CD8-positive, alpha-beta memory T cell (primary cell): ENCODE measurements around the gene HS3ST3A1. TPM values are rescaled to one million over a fixed set of nuclear protein-coding genes. Genes with fewer than 3 reads are reported as not detected.

ENCODE experiments used
- CTCF ChIA-PET: fragments of 350-600 bp; sonication (Branson Sonifier 250); formaldehyde crosslinking; loops from one replicate; lab custom pipeline; 2021; ENCODE audit warnings: antibody characterized with exemption; lab: Charles Lee
- POLR2A ChIA-PET: fragments of 350-600 bp; sonication (Branson Sonifier 250); formaldehyde crosslinking; loops from one replicate; lab custom pipeline; 2021; ENCODE audit warnings: antibody characterized with exemption; lab: Charles Lee
- DNase-seq, 5 donors: peaks; one replicate each; pipeline versions ENCODE4 v3.0.0 to v3.0.0-alpha.2; 2020 to 2022; ENCODE audit warnings: mixed read lengths in 1 of 5
- H3K27ac ChIP-seq: one replicate; pipeline ENCODE4 v1.7.0; 2013; ENCODE audit warnings: low read depth, mild to moderate bottlenecking, low read length, moderate library complexity
- H3K27me3 ChIP-seq: 2 replicates; pipeline ENCODE4 v1.7.0; 2013; ENCODE audit warnings: low read length, mild to moderate bottlenecking; ENCODE audit not compliant: insufficient read depth, poor library complexity, severe bottlenecking
- H3K36me3 ChIP-seq: 2 replicates; pipeline ENCODE4 v1.7.0; 2013; ENCODE audit warnings: mild to moderate bottlenecking, low read length, moderate library complexity; ENCODE audit not compliant: insufficient read depth
- H3K4me1 ChIP-seq: 2 replicates; pipeline ENCODE4 v1.7.0; 2013; ENCODE audit warnings: mild to moderate bottlenecking, low read length, moderate library complexity; ENCODE audit not compliant: insufficient read depth
- H3K4me3 ChIP-seq: 2 replicates; pipeline ENCODE4 v1.7.0; 2013; ENCODE audit warnings: mild to moderate bottlenecking, low read length
- H3K9me3 ChIP-seq: 2 replicates; pipeline ENCODE4 v1.7.0; 2013; ENCODE audit warnings: mild to moderate bottlenecking, low read length
- H3K27ac Mint-ChIP-seq, 8 donors: one replicate each; pipeline ENCODE4 v1.8.0; 2020 to 2021; ENCODE audit warnings: mixed read lengths in 8 of 8, mild to moderate bottlenecking in 6 of 8, inconsistent platforms in 3 of 8, moderate library complexity in 3 of 8
- H3K27me3 Mint-ChIP-seq, 2 donors: one replicate each; pipeline ENCODE4 v1.8.0; 2020 to 2021; ENCODE audit warnings: mixed read lengths in 2 of 2, mild to moderate bottlenecking in 1 of 2, moderate library complexity in 1 of 2
- H3K36me3 Mint-ChIP-seq, 3 donors: one replicate each; pipeline ENCODE4 v1.8.0; 2020 to 2021; ENCODE audit warnings: mixed read lengths in 3 of 3, inconsistent platforms in 1 of 3, mild to moderate bottlenecking in 1 of 3
- H3K4me1 Mint-ChIP-seq, 3 donors: one replicate each; pipeline ENCODE4 v1.8.0; 2020 to 2021; ENCODE audit warnings: mixed read lengths in 3 of 3, inconsistent platforms in 1 of 3, mild to moderate bottlenecking in 1 of 3
- H3K4me3 Mint-ChIP-seq, 7 donors: one replicate each; pipeline ENCODE4 v1.8.0; 2020 to 2021; ENCODE audit warnings: mixed read lengths in 7 of 7, mild to moderate bottlenecking in 6 of 7, moderate library complexity in 4 of 7, inconsistent platforms in 2 of 7
- H3K9me3 Mint-ChIP-seq, 5 donors: one replicate each; pipeline ENCODE4 v1.8.0; 2020 to 2022; ENCODE audit warnings: mixed read lengths in 5 of 5, mild to moderate bottlenecking in 3 of 5, moderate library complexity in 2 of 5, inconsistent platforms in 1 of 5
- polyA plus RNA-seq: library from polyadenylated mRNA; unstranded; fragments of 300-500 nt; fragmentation: Illumina TruSeq; gene quantifications from one replicate; pipeline ENCODE4 v1.2.3, GENCODE V29; 2021
- total RNA-seq, 2 experiments: library from RNA; stranded (reverse); gene quantifications; one replicate each; pipeline ENCODE4 v1.2.3, GENCODE V29; 2021

Gene HS3ST3A1
- total and polyA plus RNA-seq, 3 experiments from 2014 or later = 2.5 TPM; not detected in 2

- H3K9me3 ChIP-seq = no peaks in the 10 kb centered on the region
- Mint-ChIP-seq H3K27me3 (peaks cover 4 to 23% of the 10 kb centered on the region in 2 donors), H3K9me3 (peaks cover 0 to 2% (median 0%) of the 10 kb centered on the region in 5 donors), H3K4me3 (no peak overlapping the region), H3K4me1 (no peaks in the 10 kb centered on the region), H3K27ac (no peak overlapping the region), H3K36me3 (no peaks in the 10 kb centered on the region)
- H3K36me3 ChIP-seq = no peaks in the 10 kb centered on the region
- ChIA-PET POLR2A (no interaction called here), CTCF (no interaction called here)
- no peaks in the 10 kb centered on the region for H3K27me3 ChIP-seq
- H3K4me1 ChIP-seq = no peaks in the 10 kb centered on the region
- DNase-seq = no peak
- no peak overlapping the region for H3K27ac ChIP-seq
- H3K4me3 ChIP-seq = no peak overlapping the region
These were observed 20.9 kb downstream of the HS3ST3A1 start for GRCh38 chr17:13580790-13581189.

- Histone ChIP-seq H3K9me3 (no peaks in the 10 kb centered on the region), H3K27me3 (no peaks in the 10 kb centered on the region), H3K4me3 (no peak overlapping the region), H3K27ac (no peak overlapping the region), H3K4me1 (no peaks in the 10 kb centered on the region), H3K36me3 (no peaks in the 10 kb centered on the region)
- no peaks in the 10 kb centered on the region for H3K36me3 Mint-ChIP-seq
- H3K27me3 Mint-ChIP-seq = peaks cover 7 to 46% of the 10 kb centered on the region in 2 donors
- POLR2A ChIA-PET = no interaction called here
- DNase-seq = no peak
- no peak overlapping the region for H3K27ac Mint-ChIP-seq
- H3K9me3 Mint-ChIP-seq = peaks cover 0 to 2% (median 0%) of the 10 kb centered on the region in 5 donors
- CTCF ChIA-PET = interaction anchor here (1.2 kb wide), 1 partner anchor 26 kb away, joined by 4 read pairs; no protein-coding TSS in a partner anchor
- H3K4me1 Mint-ChIP-seq = no peaks in the 10 kb centered on the region
- no peak overlapping the region for H3K4me3 Mint-ChIP-seq
These were observed 24.8 kb downstream of the HS3ST3A1 start for GRCh38 chr17:13576661-13577526.

- H3K9me3 ChIP-seq = no peaks in the 10 kb centered on the region
- ChIA-PET CTCF (no interaction called here), POLR2A (no interaction called here)
- Mint-ChIP-seq H3K27me3 (peaks cover 10 to 54% of the 10 kb centered on the region in 2 donors), H3K4me3 (no peak overlapping the region), H3K36me3 (no peaks in the 10 kb centered on the region), H3K27ac (no peak overlapping the region), H3K4me1 (no peaks in the 10 kb centered on the region), H3K9me3 (peaks cover 0 to 2% (median 0%) of the 10 kb centered on the region in 5 donors)
- no peak overlapping the region for H3K4me3 ChIP-seq
- no peak for DNase-seq
- H3K27me3 ChIP-seq = no peaks in the 10 kb centered on the region
- no peaks in the 10 kb centered on the region for H3K4me1 ChIP-seq
- no peak overlapping the region for H3K27ac ChIP-seq
- no peaks in the 10 kb centered on the region for H3K36me3 ChIP-seq
These were observed 25.8 kb downstream of the HS3ST3A1 start for GRCh38 chr17:13575922-13576419.

- H3K36me3 ChIP-seq = no peaks in the 10 kb centered on the region
- no peak overlapping the region for H3K4me3 Mint-ChIP-seq
- POLR2A ChIA-PET = no interaction called here
- CTCF ChIA-PET = no interaction called here
- H3K27ac Mint-ChIP-seq = no peak overlapping the region
- peaks cover 0 to 2% (median 0%) of the 10 kb centered on the region in 5 donors for H3K9me3 Mint-ChIP-seq
- no peaks in the 10 kb centered on the region for H3K4me1 ChIP-seq
- no peaks in the 10 kb centered on the region for H3K9me3 ChIP-seq
- H3K4me1 Mint-ChIP-seq = no peaks in the 10 kb centered on the region
- H3K27ac ChIP-seq = no peak overlapping the region
- H3K4me3 ChIP-seq = no peak overlapping the region
- peaks cover 11 to 57% of the 10 kb centered on the region in 2 donors for H3K27me3 Mint-ChIP-seq
- DNase-seq = no peak
- no peaks in the 10 kb centered on the region for H3K36me3 Mint-ChIP-seq
- no peaks in the 10 kb centered on the region for H3K27me3 ChIP-seq
These were observed 26.3 kb downstream of the HS3ST3A1 start for GRCh38 chr17:13575466-13575865.

GRCh38 chr17:13572581-13572980 is 29.1 kb downstream of the HS3ST3A1 start:
- Mint-ChIP-seq H3K27me3 (peaks cover 11 to 61% of the 10 kb centered on the region in 2 donors), H3K4me3 (no peak overlapping the region), H3K9me3 (peaks cover 0 to 2% (median 0%) of the 10 kb centered on the region in 5 donors), H3K36me3 (no peaks in the 10 kb centered on the region), H3K4me1 (peaks cover 0 to under 1% (median 0%) of the 10 kb centered on the region in 3 donors), H3K27ac (no peak overlapping the region)
- no peak overlapping the region for H3K27ac ChIP-seq
- CTCF ChIA-PET = no interaction called here
- POLR2A ChIA-PET = no interaction called here
- no peak for DNase-seq
- no peaks in the 10 kb centered on the region for H3K36me3 ChIP-seq
- no peaks in the 10 kb centered on the region for H3K4me1 ChIP-seq
- no peaks in the 10 kb centered on the region for H3K9me3 ChIP-seq
- no peaks in the 10 kb centered on the region for H3K27me3 ChIP-seq
- H3K4me3 ChIP-seq = no peak overlapping the region

GRCh38 chr17:13569398-13570123 is 32.2 kb downstream of the HS3ST3A1 start:
- Histone ChIP-seq H3K27ac (no peak overlapping the region), H3K27me3 (no peaks in the 10 kb centered on the region), H3K4me3 (no peak overlapping the region), H3K4me1 (no peaks in the 10 kb centered on the region), H3K9me3 (no peaks in the 10 kb centered on the region), H3K36me3 (no peaks in the 10 kb centered on the region)
- peaks cover 11 to 36% of the 10 kb centered on the region in 2 donors for H3K27me3 Mint-ChIP-seq
- H3K27ac Mint-ChIP-seq = no peak overlapping the region
- peaks cover 5 to 16% (median 7%) of the 10 kb centered on the region in 3 donors for H3K4me1 Mint-ChIP-seq
- POLR2A ChIA-PET = no interaction called here
- CTCF ChIA-PET = no interaction called here
- no peak for DNase-seq
- no peak overlapping the region for H3K4me3 Mint-ChIP-seq
- H3K36me3 Mint-ChIP-seq = no peaks in the 10 kb centered on the region
- H3K9me3 Mint-ChIP-seq = peaks cover 0 to 6% (median 0%) of the 10 kb centered on the region in 5 donors

GRCh38 chr17:13568582-13569397 is 32.9 kb downstream of the HS3ST3A1 start:
- Histone ChIP-seq H3K27me3 (no peaks in the 10 kb centered on the region), H3K36me3 (no peaks in the 10 kb centered on the region), H3K9me3 (no peaks in the 10 kb centered on the region), H3K4me1 (no peaks in the 10 kb centered on the region), H3K4me3 (no peak overlapping the region), H3K27ac (no peak overlapping the region)
- CTCF ChIA-PET = no interaction called here
- POLR2A ChIA-PET = no interaction called here
- no peak for DNase-seq
- H3K9me3 Mint-ChIP-seq = peaks cover 0 to 6% (median 0%) of the 10 kb centered on the region in 5 donors
- H3K4me1 Mint-ChIP-seq = peaks cover 5 to 16% (median 7%) of the 10 kb centered on the region in 3 donors
- no peak overlapping the region for H3K27ac Mint-ChIP-seq
- H3K36me3 Mint-ChIP-seq = no peaks in the 10 kb centered on the region
- H3K4me3 Mint-ChIP-seq = no peak overlapping the region
- H3K27me3 Mint-ChIP-seq = peaks cover 11 to 33% of the 10 kb centered on the region in 2 donors
